Measurements from ENCODE around the gene SIRT3.
"Not testable (repeated sequence)": the region's sequence is repeated elsewhere in the genome, so short reads cannot be mapped to it uniquely, and the experiment has no call there.

The SIRT3 gene

DNA sequence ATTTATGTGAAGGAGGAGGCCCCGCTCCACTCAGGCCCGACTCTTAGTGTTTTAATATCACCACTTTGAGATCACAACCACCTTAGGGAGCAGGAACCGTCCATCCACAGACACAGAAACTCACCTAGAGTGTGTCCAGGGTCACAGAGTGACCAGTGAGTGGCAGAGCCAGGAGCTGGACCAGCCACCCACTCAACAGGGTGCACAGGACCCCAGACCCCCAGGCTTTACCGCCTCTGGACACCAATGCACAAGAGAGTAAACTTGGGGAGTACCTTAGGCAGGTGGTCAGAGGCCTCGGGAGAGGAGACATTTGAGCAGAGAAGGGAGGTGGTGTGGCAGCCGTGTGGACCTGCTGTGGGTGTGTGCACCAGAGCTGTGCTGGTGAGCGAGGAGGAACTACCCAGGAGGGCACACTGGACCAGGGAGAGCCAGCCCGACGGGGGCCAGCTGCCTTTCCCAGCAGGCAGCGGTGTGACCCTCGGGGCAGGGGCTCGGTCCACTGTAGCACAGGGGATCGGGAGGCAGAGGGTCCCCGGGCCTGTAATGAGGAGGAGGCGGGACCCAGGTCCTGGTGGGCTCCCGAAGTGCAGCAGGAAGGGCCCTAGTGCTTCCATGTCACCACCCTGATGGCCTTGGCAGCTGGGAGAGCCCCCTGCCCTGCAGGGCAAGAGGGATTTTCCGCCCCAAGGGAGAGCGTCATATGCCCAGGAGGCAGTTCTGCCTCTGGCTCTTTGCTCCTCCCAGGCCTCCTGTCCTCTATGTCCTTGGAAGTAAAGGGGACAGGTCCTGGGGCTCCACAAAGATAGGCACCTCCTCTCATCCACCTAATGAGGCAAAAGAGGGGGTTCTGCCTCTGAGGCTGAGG, 34.5 kb upstream of the SIRT3 start:
- no peak for DNase-seq (ENCODE audit: low read depth)

DNA sequence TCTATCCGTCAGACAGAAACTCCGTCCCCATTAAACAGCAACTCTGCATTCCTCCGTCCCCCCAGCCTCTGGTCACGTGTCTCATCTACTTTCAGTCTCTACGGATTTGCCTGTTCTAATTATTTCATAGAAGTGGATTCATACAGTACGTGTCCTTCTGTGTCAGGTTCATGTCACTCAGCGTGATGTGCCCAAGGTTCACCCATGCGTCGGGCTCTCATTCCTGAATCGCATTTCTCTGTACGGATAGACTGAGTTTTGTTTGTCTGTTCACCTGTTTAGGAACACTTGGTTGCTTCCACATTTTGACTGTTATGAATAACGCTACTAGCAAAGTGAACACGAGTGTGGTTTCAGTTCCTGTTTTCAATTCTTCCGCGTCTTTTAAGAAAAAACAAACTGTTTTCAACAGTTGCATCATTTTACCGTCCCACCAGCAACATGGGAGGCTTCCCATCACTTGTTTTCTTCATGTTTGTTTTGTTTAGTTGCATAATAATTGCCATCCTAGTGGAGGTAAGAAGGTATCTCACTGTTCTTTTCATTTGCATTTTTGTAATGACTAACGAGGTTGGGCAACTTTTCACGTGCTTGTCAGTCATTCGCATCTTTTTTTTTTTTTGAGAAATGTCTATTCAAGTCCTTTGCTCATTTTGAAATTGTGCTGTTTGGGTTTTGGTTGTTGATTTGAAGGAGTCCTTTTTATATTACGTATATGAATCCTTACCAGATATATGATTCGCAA, 33.2 kb upstream of the SIRT3 start:
- no peak for DNase-seq (ENCODE audit: low read depth)

DNA sequence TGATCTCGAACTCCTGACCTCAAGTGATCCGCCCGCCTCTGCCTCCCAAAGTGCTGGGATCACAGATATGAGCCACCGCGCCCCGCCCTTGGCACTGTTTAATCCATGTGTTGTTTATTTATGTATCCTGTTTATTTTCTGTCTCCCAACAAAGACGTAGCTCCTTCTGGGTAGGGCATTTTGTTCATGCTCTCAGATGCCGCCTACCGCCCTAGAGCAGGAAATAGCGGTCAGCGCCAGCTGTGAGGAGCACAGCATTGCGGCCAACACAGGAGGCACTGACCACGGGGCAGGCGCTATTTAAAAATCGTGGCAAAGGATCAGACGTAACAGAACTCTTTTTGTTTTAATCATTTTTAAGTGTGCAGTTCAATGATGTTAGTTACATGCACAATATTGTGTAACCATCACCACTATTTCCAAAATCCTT, 32.6 kb upstream of the SIRT3 start:
- not testable (repeated sequence) for DNase-seq (ENCODE audit: low read depth)

DNA sequence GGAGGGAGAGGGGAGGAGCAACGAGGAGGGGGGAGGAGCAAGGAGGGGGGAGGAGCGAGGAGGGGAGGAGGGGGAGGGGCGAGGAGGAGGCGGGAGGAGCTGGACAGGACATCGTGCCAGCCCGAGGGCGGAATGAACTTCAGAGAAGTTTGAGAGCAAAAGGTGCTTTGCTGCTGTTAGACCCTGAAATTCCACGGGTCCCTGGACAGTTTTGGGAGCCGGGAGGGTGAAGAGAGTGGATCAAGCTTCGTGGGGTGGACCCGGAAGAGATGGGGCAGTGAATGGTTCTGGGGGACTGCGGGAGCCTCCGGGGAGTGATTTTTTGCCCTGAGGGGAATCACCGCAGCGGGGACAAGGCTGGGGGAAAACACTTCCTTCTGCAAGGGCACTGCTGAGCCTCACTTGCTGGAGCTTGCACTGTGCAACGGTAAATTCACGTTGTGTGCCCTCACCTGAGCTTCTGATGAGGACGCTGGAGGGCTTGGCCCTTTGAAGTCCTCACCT, 31.4 kb upstream of the SIRT3 start:
- peak; percentile 30 for DNase-seq (ENCODE audit: low read depth)

DNA sequence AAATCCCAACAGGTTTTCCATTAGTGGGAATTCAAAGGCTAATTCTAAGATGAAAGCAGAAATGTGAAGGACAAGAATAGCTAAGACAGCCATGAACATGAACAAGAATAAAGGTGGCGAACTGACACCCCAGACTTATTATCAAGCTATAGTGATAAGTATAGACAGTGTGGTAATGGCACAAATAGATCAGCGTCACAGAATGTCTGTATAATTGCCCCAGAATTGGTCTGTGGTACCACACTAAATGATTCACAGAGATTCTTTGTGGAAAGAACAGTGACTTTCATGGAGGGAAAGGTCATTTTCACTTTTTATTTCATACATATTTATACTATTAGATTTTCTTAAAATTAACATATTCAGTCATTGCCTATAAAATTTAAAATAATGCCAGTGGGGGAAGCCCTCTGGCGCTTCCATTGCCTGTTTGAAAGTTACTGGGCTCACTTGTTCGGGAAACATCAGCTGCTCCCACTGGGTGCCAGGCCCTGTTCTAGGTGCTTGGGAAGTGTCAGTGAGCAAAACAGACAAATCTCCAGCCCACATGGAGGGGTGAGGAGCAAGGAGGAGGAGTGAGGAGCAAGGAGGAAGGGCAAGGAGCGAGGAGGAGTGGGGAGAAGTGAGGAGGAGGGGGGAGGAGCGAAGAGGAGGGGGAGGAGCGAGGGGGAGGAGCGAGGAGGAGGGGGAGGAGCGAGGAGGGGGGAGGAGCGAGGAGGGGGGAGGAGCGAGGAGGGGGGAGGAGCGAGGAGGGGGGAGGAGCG, 30.7 kb upstream of the SIRT3 start:
- DNase-seq (ENCODE audit: low read depth), result no peak

DNA sequence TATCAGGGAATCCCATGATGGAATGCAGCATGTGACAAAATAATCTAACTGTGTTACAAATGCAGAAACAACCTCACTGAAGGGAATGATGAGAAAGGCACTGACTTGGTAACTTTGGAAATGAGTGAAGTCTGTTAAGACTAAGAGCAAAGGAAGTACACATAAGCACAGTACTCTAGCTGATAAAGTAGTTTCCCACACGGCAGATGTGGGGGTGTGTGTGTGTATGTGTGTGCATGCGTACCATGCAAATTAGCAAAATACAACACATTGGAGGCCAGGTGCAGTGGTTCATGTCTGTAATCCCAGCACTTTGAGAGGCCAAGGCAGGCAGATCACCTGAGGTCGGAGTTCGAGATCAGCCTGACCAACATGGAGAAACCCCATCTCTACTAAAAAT, 25.5 kb upstream of the SIRT3 start:
- DNase-seq (ENCODE audit: low read depth), result no peak

DNA sequence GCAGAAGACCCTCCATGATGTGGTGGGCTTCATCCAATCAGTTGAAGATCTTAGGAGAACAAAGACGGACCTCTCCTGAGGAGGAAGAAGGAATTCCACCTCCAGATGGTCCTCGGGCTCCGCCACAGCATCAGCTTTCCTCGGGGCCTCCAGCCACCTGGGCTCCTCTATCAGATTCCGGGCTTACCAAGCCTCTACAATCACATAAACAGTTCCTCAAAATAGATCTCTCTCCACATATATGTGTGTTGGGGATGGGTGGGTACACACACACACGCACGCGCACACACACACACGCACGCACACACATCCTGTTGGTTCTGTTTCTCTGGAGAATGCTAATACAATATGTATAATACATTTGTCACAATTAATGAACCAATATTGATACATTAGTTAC, 23.3 kb upstream of the SIRT3 start:
- no peak for DNase-seq (ENCODE audit: low read depth)

DNA sequence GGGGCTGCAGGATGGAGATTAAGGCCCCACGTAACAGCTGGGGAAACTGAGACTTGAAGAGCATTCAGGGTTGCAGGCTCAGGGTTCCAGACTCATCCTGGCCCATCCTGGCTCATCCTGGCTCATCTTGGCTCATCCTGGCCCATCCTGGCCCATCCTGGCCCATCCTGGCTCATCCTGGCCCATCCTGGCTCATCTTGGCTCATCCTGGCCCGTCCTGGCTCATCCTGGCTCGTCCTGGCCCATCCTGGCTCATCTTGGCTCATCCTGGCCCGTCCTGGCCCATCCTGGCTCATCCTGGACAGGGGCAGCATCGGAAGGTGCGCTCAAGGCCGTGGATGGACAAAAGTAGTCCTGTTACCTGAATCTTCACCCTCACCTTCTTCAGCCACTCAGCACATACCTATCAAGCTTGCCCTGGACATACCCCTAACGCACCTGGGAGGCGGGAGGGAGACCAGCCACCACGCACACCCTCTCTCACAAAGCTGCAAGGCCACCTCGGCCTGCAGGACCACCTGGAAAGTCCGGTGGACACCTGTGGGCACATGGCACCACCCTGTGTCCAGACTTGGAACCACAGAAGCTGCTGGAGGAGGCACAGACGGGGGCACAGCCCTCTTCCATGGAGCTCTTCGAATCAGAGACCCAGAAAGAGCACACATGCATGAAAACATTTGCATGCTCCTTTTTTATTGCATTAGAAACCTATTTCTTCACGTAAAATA, 21.8 kb upstream of the SIRT3 start:
- no peak for DNase-seq (ENCODE audit: low read depth)

DNA sequence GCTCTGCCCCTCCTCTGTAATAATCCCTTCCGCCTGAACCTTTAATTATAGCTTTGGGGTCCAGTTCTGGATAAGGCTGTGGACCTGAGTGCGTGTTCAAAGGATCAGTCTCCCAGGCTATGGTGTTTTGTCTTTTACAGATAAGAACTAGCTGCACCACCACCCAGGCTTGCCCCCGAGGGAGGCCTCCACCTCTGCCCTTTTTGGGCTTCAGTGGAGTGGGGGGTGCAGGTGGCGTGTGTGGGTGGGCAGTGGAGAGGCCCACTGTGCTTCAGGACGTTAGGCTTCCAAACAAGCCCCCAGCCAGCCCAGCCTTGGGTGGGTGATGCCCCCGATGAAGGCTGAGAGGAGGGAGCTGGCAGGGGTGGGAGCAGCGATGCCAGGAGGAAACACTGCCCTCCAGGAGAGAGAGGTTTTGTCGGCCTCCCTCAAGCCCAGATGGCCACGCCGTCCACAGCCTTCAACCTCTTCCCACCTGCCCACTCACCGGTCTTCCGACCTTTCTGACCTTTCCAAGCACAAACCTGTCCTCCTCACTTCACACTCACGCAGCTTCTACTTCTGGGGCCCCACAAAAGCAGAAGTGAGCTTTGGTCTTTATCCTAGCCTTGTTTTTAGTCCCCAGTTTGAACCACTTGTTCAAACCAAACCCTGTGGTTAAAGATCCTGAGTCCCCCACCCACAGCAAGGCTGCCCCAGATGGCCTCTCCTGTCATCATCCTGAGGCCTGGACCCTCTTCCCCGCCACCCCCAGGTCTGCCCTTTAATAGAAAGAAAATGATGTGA, 21.0 kb upstream of the SIRT3 start:
- DNase-seq (ENCODE audit: low read depth), result no peak

DNA sequence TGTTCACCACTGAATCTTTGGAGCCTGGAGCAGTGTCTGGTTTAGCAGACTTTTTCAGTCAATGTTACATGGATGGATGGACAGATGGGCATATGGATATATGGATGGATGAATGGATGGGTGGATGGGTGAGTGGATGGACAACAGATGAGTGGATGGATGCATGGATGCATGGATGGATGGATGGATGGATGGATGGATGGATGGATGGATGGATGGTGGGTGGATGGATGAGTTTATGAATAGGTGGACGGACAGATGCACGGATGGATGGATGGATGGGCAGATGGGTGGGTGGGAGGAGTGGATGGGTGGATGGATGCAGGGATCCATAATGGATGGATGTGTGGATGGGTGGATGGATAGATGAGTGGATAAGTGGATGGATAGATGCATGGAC, 19.7 kb upstream of the SIRT3 start:
- no peak for DNase-seq (ENCODE audit: low read depth)

DNA sequence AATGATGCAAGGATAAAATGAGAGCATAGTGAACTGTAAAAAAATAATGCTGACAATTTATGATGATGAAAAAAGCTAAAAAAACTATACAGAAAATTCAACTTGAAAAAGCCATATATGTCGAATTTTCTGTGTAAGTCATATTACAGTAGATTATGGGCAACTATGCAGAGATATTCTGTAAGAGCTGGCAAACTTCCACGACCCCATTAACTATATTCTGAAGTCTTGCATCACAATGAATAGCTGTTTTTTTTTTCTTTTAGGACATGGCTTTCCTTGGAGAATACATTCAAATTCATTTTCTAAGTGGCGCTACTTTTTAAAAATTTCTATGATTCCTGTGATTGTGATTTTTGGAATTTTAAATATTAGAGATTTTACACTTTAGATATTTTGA, 19.0 kb upstream of the SIRT3 start:
- DNase-seq (ENCODE audit: low read depth), result no peak

DNA sequence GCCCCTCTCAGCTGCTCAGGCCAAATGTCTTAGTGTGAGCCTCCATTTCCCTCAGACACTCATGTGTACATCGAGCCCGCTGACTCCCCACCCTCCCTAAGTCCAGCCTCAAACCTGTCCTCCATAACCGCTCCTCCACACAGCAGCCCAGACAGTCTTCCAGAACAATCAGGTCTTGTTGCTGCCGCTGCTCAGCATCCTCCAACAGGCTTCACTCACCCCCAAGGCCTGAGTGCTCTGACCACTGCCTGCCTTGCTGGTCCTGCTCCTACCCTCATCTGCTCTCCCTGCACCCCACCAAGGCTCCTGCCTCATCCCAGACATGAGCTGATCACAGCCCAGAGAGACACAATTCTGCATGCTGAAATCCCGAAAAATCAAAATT, 17.7 kb upstream of the SIRT3 start:
- no peak for DNase-seq (ENCODE audit: low read depth)

DNA sequence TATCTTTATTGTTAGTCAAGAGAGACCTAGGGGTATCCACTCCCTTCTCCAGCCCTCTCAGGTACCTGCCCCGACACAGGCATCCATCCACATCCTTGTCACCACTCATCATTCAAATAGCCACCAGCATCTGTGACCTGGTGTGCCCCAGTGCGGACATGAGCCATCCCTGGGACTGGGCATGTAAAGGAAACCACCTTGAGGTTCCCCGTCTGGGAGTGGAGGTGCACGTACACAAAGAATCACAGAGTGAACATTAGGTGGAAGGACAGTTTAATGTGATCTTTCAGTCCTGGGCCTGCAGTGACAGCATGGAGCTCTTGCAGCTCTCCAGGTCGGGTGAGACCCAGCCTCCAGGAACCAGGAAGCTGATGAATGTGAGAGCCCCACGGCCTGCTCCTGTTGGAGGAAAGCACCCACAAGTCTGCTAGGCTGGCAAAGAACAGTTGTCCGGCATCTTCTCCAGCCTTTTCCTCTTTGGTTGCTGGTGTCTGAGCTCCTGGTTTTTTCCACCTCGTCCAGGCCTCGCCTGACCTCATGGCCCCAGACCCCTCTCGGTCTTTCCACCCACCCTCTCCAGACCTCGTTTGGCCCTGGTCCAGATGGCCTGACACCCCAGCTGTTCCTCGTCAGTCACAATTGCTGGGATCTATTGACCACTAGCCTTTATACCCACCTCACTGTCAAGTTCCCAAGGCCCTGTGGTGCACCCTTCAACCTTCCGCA, 17.2 kb upstream of the SIRT3 start:
- DNase-seq (ENCODE audit: low read depth), result no peak

DNA sequence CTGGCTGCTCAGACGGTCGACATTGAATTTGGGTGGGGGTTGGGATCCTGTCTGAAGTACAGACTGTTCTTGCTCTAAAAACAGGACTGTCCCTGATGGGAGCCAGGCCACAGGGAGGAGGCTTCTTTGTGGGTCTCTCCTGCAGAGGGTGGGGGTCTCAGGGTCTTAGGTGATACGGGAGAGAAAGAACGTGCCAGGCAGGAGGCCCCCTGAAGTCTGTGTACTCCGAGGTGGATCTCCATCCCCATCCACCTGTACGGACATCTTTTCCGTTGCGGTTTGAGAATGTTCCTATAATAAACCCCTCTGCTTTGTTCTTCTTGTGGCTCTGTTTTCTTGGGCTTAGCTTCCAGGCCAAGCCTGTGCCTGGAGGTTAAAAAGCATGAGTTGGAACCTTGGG, 16.5 kb upstream of the SIRT3 start:
- no peak for DNase-seq (ENCODE audit: low read depth)

DNA sequence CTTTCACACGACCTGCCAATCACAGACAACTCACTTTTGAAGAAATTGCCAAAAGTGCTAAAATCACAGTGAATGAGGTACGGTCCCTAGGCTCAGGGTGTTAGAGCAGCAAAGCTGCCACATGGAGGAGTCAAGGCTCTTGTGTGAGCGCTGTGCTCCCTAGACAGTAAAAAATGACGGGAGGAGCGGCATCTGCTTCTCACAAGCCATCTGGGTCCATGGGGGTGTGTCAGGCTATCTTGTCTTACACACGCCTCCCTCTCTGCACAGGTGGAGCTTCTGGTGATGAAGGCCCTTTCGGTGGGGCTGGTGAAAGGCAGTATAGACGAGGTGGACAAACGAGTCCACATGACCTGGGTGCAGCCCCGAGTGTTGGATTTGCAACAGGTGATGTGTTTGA, 15.4 kb upstream of the SIRT3 start:
- DNase-seq (ENCODE audit: low read depth), result no peak

DNA sequence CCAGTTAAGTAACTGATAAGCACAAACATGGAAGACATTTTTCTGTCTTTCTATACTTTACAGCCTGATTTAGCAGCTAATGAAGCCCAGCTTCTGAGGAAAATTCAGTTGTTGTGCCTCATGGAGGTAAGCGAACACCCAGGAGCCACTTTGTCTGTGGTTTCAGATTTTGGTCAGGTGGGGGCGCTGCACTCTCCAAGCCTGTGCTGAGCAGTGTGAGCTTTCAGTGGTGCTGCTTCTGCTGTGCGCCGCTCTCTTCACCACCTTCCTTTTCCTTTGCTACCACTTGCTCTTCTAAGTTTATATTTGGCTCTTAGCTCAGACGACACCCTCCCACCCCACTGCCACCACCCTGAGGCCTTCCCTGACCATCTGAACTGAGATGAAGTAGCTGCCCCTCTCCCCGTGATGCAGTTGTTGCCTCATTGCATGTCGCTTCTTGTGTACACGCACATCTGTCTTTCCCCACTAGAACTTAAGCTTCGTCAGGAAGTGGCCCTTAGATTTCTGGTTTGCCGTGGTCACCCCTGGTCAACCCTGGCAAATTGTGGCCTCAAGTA, 14.7 kb upstream of the SIRT3 start:
- peak; percentile 66 for DNase-seq (ENCODE audit: low read depth)

DNA sequence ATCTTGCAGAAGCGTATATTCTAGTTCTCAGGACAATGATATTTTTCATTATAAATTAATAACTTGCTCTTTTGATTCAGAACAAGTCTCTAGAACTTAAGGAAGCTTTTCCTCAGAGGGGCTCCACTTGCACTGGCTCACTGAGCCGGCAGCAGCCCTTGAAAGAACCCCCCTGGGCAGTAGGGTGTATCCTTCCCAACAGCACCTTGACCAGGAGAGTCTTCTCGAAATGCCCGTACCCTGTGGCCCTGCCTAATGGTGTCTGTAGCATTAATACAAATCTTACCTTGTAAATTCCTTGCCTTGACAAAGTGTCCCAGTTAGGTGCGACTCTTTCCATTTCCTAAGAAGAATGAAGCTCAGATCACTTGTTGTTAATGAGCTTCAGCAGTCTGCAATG, 14.1 kb upstream of the SIRT3 start:
- no peak for DNase-seq (ENCODE audit: low read depth)

DNA sequence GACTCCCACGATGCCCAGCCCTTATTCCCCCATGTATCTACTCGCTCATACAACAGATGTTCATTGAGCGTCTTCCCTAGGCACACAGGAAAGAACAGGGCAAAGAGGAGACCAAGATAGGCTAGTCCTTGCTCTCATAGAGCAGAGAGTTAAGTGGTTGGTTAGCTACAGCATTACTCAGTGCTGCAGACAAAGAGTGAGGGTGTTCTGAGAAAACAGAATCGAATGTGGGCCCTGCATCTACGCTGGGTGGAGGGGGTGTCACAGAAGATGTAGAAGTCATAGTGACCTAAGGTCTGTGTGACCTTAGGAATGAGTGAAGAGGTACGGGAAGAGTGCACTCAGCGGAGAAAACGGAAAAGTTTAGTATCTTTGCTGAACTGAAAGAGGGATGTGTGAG, 12.9 kb upstream of the SIRT3 start:
- no peak for DNase-seq (ENCODE audit: low read depth)

DNA sequence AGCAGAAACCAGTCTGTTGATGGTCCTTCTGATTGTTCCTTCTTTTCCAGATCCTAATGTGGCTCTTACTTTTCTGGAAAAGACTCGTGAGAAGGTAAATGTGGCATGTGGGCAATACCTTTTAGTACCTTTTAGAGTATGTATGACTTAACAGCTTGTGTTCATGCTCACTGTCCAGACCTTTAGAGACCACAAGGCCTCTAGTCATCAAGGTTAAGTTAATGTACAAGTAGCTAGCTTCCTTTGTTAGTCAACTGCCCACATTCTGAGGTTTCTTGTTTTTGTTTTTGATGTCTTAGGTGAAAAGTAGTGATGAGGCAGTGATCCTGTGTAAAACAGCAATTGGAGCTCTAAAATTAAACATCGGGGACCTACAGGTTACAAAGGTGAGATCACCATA, 8.2 kb upstream of the SIRT3 start:
- no peak for DNase-seq (ENCODE audit: low read depth)

DNA sequence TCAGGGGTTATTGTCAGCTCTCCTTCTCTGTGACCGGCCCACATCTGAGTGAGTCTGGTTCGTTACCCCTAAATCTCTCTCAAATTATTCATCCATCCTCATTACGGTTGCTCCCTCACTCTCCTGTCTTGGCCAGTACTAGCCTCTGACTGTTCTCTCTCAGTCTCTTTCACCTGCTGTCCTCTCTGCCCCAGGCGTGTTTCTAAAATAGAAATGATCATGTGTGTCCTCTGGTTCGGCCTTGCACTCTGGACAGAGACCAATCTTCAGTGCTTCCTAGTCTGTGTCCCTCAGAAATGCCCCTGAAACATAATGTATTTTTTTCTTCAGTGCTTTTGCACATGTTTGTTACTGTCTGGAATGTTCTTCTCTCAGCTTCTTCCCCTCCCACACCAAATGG, 5.5 kb upstream of the SIRT3 start:
- DNase-seq (ENCODE audit: low read depth), result no peak
